Activated T-helper 9 cell treated with anti-CD3 and anti-CD28 coated beads, Interleukin-2, amount 50 U/mL, for 16 hours (primary cell): ENCODE data around the gene KIFC3.
A peak's percentile ranks its signal among the peaks of the same experiment; 100 is the strongest.
"Not testable (repeated sequence)": the region's sequence is repeated elsewhere in the genome, so short reads cannot be mapped to it uniquely, and the experiment has no call there.

Source experiments
- DNase-seq: peaks from one replicate; pipeline ENCODE4 v3.0.0-alpha.2; 2020; ENCODE audit warnings: low read depth

KIFC3 gene

DNA sequence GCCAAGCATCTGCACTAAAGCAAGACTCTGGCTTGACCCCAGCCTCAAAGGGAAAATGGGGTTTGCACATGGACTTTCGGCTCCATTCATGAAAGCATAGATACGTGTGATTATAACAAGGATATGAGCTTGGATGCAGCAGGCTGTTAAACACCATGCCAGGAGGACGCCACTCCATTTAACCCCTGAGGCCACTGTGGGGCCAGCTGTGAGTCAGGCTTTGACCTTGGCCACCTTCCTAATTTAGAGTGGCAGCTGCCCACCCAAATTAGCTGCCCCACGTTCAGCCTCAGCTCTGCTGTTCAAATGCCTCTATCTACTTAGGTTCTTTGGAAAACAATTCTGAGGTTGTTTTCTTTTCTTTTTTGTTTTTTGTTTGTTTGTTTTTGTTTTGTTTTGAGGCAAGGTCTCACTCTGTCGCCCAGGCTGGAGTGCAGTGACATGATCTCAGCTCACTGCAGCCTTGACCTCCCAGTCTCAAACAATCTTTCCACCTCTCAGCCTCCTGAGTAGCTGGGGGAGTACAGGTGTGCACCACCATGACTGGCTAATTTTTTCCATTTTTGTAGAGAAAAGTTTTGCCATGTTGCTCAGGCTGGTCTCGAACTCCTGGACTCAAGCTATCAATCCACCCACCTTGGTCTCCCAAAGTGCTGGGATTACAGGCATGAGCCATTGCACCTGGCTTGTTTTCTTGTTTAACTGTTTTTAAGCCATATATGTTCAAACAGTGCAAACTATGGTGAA lies 23.2 kb upstream of the KIFC3 start:
- no peak for DNase-seq

DNA sequence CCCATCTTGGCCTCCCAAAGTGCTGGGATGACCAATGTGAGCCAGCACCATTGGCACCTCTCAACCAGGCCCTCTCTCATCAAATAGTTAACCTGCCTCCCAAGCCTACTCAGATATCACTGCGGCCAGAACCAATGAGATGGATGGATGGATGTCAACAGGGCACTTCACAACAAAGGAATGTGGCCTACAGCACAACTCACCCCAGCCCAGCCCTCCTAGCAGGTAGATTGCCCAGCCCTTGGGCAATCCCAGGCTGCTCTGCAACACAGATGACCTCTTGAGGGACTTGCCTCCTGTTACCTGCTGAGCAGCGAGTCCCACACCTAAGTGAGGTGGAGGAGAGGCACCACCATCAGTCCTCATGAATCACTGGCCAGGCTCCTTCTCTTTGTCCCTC lies 22.6 kb upstream of the KIFC3 start:
- DNase-seq = no peak

DNA sequence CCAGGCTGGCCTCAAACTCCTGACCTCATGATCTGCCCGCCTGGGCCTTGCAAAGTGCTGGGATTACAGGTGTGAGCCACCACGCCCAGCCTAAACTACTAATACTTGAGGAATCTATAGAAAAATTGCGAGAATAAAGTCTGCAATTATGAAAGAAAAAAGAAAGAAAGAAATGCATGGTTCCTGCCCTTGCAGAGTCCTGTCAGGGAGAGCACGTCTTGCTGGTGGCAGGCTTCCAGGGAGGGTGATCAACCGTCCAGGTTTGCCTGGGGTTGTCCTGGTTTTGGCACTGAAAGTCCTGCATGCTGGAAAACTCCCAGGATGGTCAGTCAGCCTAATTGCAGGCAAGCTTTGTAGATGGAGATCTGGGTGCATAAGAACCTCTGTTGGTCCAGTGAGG lies 21.5 kb upstream of the KIFC3 start:
- DNase-seq = no peak

DNA sequence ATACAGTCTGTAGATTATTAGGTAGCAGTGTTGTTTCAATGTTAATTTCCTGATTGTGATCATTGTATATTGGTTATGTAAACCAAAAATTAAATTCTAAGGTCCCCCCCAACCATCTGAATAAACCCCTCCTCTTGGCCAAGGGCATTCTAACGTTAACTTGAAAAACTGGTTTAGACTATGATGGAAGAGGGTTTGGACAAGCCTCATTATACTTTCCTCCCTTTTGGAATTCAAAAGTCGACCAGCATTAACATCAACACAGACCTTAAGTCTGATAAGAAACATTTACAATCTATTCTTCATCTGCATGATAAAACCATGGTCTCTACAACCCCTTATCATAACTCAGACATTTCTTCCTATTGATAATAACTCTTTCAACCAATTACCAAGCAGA lies 20.6 kb upstream of the KIFC3 start:
- no peak for DNase-seq

DNA sequence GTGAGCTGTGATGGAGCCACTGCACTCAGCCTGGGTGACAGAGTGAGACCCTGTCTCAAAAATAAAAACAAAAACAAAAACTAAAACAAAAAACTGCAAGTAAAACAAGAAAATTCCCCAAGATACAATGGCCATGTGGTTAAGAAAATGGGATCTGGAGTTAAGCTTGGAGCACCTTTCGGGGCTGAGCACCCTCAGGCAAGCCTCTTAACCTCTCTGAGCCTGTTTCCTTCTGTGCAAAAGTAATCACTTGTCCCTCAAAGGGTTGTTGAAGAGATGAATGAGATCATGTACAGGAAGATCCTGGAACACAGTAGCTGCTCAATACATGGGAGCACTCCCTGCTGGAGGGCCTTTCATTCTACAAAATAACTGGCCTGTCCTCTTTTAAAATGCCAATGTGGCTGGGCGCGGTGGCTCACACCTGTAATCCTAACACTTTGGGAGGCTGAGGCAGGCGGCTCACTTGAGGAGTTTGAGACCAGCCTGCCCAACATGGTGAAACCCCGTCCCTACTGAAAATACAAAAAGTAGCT lies 19.8 kb upstream of the KIFC3 start:
- DNase-seq = no peak

DNA sequence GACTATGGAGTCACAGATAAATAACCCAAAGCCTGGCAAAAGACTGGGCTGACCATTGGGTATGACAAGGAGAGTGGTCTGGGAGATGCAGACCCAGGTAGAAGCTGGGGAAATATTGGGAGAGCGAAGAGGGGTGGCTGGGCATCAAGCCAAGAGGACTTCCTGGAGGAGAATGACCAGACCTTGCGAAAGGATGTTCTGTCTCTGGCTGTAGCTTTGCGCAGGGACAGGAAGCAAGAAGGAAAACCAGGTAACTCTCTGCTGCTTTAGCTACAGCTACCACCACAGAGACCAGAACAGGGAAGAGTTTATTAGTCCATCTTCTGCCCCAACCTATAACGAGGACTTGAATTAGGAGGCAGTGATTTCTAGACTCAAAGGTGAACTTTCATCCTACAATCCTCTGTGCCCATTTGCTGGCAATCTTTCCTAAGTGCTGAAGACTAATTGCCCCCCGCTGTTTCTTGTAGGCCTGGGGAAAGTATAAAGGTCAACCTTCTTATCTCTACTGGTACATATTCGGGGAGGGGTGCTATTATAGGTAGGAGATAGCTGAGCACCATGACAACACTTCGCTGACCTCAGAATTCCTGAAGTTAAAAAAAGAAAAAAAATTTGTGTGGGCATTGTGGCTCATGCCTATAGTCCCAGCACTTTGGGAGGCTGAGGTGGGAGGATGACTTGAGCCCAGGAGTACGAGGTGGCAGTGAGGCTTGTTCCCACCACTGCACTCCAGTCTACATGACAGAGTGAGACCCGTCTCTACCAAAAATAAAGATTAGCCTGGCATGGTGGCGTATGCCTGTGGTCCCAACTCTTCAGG lies 19.1 kb upstream of the KIFC3 start:
- DNase-seq = no peak

DNA sequence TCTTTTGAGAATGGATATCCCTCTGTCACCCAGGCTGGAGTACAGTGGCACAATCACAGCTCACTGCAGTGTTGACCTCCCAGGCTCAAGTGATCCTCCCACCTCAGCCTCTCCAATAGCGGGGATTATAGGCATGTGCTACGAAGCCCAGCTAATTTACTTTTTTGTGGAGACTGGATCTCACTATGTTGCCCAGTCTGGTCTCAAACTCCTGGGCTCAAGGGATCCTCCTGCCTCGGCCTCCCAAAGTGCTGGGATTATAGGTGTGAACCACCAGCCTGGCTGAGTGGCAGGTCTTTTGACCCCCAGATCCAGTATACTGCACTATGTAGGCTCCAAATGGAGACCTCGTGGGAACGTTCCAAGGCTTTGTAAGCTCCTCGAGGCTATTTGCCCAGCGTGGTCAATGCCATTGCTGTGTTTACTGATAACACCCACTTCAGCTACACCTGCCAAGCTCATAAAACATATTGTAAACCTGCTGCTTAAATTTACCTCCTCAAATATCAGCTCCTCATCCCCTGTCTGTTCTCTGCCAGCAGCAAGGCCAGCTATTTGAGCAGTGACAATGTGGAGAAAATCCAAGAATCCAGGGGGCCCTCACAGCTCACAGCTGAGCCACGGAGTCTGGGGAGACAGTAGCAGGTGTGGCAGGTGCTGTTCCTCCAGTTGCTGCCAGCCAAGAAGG lies 16.2 kb upstream of the KIFC3 start:
- DNase-seq = no peak

DNA sequence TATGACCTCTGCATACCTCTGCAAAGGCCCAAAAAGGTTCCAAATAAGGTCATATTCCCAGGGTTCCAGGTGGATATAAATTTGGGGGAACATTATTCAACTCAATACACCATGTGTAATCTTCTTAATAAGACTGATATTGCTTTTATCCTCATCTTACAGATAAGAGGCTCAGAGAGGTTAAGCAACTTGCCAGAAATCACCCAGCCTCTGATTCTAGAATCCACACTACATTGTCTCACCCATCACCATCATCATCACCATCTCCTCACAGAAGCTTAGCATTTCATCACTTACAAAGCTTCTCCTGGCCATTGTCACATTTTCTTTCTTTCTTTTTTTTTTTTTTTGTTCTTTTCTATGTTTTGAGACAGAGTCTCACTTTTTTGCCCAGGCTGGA lies 15.4 kb upstream of the KIFC3 start:
- no peak for DNase-seq

DNA sequence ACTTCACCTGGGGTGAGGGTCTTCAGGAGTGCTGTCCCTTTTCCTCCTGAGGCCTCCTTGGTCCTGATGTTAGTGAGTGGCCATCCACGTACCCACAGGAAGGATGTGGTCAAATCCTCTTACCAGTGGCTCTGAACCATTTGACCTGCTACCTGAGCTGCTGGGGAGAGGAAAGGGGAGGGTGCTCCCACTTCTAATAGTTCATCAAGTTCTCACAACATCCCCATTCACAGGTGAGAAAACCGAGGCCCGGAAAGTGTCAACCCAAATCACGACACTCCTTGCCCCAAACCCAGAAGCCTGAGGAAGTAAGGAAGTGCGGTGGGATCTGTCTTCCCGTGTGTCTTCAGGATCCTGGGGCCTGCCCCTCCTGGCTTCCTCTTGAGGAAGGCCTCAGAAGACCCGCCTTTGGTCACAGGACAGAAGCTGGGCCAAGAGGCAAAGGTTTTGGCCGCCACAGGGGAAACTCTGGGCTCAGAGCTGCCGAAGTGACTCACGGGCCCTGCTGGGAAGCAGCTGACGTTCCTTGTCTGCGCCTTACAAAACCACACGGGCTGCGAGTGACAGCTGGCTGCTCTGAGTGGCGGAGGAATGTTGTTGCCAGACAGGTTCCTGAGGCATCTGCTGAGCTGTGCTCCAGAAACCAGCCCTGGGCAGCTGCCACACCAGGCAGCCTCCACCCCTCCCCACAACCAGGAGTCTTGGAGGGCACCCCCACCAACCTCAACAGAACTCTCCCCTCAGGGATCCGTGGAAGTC lies 13.9 kb upstream of the KIFC3 start:
- peak; percentile 38 for DNase-seq

DNA sequence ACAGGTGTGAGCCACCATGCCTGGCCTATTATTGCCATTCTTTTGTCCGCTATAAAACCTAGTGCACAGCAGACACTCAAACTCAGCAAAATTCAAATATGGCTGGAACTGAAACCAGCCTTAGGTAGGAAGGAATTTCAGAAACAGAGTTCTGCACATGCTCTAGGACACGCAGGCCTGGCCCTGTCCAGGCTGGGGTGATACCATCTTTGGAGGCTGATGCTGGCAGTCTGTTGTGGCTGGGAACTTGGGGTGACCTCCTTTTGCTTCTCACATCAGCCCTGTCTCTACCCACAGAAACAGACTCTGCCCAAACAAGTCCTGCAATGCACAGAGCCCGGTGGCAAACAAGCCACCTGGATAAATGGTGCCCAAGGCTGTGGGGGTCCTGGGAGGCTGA lies 12.6 kb upstream of the KIFC3 start:
- DNase-seq = no peak

DNA sequence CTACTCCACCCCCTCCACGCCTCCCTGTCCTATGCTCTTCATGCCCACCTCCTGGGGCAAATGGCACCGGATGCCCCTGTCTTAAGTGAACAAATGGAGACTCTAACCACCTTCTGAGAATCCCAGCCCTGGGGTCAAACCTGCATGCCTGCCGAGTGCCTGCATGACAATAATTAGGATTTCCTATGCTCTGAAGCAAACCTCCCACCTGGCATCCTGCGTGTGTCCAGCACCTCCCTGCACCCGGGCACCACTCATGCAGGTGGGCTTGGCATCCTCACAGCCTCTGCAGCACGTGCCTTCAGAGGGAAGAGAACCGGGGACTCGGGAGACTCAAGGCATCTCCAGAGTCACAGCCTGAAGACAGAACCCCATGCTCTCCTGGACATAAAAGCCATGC lies 11.2 kb upstream of the KIFC3 start:
- DNase-seq = no peak

DNA sequence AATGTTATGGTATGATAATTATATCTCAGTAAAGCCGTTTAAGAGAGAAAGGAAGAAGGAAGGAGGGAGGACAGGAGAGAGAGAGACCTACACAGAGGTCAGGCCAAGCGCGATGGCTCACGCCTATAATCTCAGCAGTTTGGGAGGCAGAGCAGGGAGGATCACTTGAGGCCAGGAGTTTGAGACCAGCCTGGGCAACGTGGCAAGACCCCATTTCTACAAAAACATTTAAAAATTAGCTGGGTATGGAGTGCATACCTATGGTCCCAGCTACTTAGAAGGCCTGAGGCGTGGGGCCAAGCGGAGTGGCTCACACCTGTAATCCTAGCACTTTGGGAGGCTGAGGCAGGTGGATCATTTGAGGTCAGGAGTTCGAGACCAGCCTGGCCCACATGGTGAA lies 9.0 kb upstream of the KIFC3 start:
- not testable (repeated sequence) for DNase-seq

DNA sequence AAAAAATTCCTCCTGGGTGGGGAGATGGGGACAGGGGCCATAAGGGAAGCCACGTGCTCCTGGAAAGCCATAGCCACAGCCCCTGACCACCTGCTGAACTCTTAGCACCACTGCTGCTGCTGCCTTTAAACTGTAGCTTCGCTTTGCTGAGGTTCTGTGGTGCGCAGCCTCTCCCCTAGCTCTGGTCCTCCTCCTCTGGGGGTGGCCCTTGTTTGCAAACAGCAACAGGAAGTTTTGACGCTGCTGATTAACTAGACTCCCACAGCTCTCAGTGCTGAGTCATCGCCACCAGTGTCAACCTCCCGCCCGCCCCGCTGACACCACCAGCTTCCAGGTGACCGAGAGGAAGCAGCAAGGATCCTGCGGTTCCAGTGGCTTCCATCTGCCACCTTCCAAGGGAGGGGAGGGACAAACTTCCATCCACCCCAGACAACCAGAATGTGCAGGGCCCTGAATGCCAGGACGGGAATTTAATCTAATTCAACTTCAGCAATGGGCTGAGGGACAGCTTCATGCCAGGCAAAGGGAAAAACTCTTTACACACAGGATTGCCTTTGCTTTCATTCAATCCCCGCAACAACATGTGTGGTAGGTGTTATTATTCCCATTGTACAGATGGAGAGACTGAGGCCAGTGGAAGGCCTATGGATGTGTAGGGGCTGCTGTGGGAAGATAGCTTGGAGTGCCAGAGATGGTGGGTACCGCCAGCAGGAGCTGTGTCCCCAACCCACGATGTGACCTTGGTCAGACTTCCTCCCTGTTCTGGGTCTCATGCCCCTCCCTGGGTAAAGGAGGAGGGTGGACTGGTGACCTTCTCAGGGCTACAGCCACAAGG lies 8.1 kb upstream of the KIFC3 start:
- peak; percentile 73 for DNase-seq

DNA sequence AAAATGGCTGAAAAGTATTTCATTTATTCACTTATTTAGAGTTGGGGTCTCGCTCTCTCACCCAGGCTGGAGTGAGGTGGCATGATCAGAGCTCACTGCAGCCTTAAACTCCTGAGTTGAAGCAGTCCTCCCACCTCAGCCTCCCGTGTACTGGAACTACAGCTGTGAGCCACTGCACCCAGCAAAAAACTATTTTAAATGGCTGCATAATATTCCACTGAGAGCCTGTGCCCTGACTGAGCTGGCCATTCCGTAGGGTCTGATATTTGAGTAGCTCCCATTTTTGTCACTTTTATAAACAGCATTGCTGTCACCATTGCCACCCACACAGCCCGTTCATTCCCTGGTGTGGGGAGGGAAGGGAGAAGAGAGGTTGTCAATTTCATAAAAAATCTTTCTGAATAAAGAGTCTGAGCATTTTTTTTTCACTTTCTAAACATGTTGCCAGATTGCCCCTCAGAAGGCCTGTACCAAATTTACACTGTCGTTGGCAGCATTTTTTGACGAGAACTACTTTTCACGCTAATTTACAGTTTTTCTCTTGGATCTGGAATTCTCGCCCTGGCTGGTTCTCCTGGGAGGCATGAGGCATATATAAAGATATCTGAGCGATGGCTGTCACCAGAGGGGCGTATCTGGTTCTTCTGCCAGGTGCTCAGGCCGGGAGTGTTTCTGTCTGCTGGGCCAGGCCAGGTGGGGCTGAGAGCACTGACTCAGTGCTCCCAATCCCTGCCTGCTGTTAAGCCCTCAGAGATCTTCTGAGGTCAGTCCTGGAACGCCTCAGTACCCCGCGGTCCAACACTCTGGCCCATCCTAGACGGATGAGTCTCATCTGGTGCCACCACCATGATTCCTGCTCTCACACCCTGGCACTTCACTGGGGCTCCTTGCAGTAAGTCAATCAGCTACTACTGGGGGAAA lies 7.2 kb upstream of the KIFC3 start:
- DNase-seq = no peak

DNA sequence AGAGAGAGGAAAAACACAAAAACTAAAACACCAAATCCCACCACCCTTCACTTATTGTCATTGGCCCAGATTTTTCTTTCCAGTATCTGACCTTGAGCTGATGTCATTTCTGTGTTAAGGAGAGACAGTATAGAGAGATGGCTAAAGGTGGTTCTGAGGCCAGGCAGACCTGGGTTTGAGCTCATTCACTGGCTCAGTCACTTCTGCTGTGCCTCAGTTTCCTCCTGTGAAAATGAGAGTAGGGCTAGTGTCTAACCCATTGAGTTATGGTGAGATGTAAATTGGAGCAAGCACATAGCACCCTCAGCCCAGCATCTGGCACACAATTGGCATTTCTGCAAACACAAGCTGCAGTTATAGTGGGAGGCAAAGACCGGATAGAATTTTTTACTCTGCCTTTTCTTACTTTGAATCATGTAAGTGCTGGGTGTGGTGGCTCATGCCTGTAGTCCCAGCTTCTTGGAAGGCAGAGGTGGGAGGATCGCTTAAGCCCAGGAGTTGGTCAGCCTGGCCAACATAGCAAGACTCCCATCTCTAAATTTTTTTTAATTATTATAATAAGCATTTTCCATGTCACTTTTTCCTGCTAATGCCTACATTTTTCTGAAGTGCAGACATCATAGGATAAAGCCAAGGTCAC lies 6.4 kb upstream of the KIFC3 start:
- DNase-seq = no peak

DNA sequence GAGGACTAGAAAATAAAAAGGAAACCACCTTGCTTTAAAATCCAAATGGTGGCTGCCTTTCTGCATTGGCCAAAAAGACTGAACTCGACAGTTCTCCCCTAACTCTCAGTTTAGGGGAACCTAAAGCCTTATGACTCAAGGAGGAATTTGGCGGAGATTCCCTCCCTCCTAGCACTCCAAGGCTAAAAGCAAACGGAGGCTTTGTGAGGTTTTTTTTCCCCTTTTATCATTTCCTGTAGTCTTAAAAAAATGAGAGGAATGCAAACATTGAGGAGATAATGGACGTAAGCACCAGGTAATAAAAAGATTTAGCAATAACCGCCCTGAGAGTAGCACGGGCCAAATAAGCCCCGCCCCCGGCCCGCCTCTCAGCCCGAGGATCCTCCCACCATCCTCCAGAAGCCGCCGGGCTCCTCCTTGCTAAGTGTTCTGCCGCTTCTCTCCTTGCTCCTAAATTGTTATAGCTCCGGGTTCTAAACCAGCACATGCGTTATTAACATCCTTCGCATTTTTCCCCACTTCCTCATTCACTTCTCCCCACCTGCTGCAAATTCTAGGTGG lies 5.8 kb upstream of the KIFC3 start:
- peak; percentile 48 for DNase-seq

DNA sequence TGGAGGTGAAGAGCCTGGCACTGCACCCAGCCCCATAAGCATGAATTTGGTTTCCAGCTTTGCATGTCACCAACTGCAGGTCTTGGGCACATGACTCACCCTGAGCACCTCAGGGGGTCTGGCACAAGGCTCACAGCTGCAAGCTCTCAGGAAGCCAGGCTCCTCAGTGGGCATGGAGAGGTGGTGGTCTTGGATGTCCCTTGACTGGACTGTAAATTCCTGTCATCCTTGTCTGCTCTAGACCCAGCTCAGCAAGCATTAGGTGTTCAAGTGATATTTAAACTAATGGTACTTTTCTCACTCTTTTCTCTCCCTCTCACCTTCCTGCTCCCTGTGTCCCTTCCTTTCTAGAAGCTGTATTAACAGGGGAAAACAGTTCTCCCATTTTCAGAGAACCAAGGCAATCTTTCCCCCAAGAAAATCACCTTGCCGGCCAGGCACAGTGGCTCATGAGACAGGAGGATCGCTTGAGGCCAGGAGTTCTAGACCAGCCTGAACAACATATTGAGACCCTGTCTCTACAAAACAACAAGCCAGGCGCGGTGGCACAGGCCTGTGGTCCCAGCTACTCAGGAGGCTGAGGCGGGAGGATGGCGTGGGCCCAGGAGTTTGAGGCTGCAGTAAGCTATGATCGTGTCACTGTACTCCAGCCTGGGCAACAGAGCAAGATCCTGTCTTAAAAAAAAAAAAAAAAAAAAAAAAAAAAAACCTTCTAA lies 5.1 kb upstream of the KIFC3 start:
- DNase-seq = no peak

DNA sequence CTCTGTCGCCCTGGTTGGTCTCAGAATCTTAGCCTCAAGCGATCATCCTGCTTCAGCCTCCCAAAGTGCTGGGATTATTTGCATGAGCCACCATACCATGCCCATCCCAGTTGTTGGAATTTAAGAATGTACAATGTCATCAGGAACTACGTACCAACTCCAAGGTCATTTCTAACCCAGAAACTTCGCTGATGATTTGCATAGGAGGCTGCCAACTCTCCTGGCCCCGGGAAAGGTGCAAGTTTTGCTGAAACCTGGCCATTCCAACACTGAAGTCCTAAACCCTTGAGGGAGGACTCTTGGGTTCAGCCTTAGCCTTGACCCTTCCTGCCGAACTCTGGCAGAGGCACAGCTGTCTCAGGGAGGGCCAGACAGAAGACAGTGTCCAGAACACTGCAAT lies 2.9 kb upstream of the KIFC3 start:
- no peak for DNase-seq
